ENCODE results near the gene MYL3.

DNA sequence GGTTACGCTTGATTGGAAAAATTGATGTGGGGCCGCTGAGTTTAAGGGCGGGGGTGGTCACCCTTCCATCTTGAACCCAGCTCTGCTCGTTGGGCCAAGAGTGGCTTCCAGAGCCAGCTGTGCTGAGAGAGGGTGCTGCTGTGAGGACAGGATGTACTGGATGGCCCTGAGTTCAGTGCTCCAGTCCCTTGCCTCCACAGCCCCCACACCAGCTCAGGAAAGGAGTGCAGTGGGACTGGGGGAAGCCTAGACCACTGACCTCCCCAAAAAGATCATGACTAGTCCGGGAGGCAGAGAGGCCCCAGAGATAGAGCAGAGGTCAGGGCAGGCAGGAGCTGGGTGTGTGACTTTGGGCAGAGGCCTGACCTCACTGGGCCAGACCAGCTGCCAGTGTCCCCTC is 10.3 kb upstream of the MYL3 start:
- TF ChIP-seq EZH2phosphoT487 (IDR thresholded peaks at IDR 0.05; ENCODE audit: insufficient read depth, low read depth), result no peak
- no peak for TF ChIP-seq EZH2 (IDR thresholded peaks at IDR 0.05; ENCODE audit: insufficient read depth, poor library complexity, severe bottlenecking)

Measured in GM23248 (cell line).